ENCODE data around the gene SDCCAG8. TPM values are rescaled to one million over a fixed set of nuclear protein-coding genes. Genes with fewer than 3 reads are reported as not detected.
A peak's percentile ranks its signal among the peaks of the same experiment; 100 is the strongest.

The SDCCAG8 gene
- total RNA-seq, 4 donors from 2014 or later, result 30.3 to 131 (median 55.4) TPM

GRCh38 chr1:243249214-243249613 lies 6.6 kb upstream of the SDCCAG8 start:
- Histone ChIP-seq H3K27me3 (no peaks in the 10 kb centered on the region), H3K9me3 (no peaks in the 10 kb centered on the region)
- no peak for DNase-seq

GRCh38 chr1:243250102-243250501 lies 5.7 kb upstream of the SDCCAG8 start:
- Histone ChIP-seq H3K9me3 (no peaks in the 10 kb centered on the region), H3K36me3 (no peaks in the 10 kb centered on the region), H3K4me1 (peaks cover 0 to 14% (median 3%) of the 10 kb centered on the region in 4 donors), H3K27me3 (no peaks in the 10 kb centered on the region), H3K4me3 (no peak overlapping the region), H3K27ac (no peak overlapping the region)
- TF ChIP-seq POLR2A (IDR thresholded peaks at IDR 0.05) (no peak), CTCF (IDR thresholded peaks at IDR 0.05) (no peak)
- DNase-seq, result no peak

More at GRCh38 chr1:243249214-243249613, 6.6 kb upstream of the SDCCAG8 start:
- no peak overlapping the region for H3K4me3 ChIP-seq
- no peak for TF ChIP-seq CTCF (IDR thresholded peaks at IDR 0.05)
- no peak for TF ChIP-seq POLR2A (IDR thresholded peaks at IDR 0.05)
- no peak overlapping the region for H3K27ac ChIP-seq
- H3K4me1 ChIP-seq, result peaks cover 0 to 14% (median 3%) of the 10 kb centered on the region in 4 donors
- H3K36me3 ChIP-seq, result no peaks in the 10 kb centered on the region

GRCh38 chr1:243251539-243251938 lies 4.3 kb upstream of the SDCCAG8 start:
- Histone ChIP-seq H3K4me3 (no peak overlapping the region), H3K36me3 (no peaks in the 10 kb centered on the region), H3K27ac (no peak overlapping the region), H3K27me3 (no peaks in the 10 kb centered on the region), H3K4me1 (peaks cover 0 to 17% (median 5%) of the 10 kb centered on the region in 4 donors), H3K9me3 (no peaks in the 10 kb centered on the region)
- TF ChIP-seq CTCF (IDR thresholded peaks at IDR 0.05), result no peak
- TF ChIP-seq POLR2A (IDR thresholded peaks at IDR 0.05), result no peak
- DNase-seq, result no peak

GRCh38 chr1:243253211-243253925 lies 2.5 kb upstream of the SDCCAG8 start:
- H3K27me3 ChIP-seq, result no peaks in the 10 kb centered on the region
- H3K4me3 ChIP-seq, result peak overlapping the region; percentile 83 to 89 (median 86)
- H3K4me1 ChIP-seq, result peaks cover 0 to 23% (median 8%) of the 10 kb centered on the region in 4 donors
- no peak for DNase-seq
- H3K36me3 ChIP-seq, result no peaks in the 10 kb centered on the region
- H3K9me3 ChIP-seq, result no peaks in the 10 kb centered on the region
- TF ChIP-seq CTCF (IDR thresholded peaks at IDR 0.05) (no peak), POLR2A (IDR thresholded peaks at IDR 0.05) (no peak)
- H3K27ac ChIP-seq, result peak overlapping the region in 3 of 4 donors; percentile 93 to 97 (median 95)

- H3K27ac ChIP-seq, result peak overlapping the region; percentile 93 to 97 (median 95)
- H3K9me3 ChIP-seq, result no peaks in the 10 kb centered on the region
- TF ChIP-seq POLR2A (IDR thresholded peaks at IDR 0.05) (no peak), CTCF (IDR thresholded peaks at IDR 0.05) (no peak)
- H3K27me3 ChIP-seq, result no peaks in the 10 kb centered on the region
- DNase-seq, result no peak
- H3K4me3 ChIP-seq, result peak overlapping the region; percentile 83 to 89 (median 86)
- peaks cover 0 to 23% (median 8%) of the 10 kb centered on the region in 4 donors for H3K4me1 ChIP-seq
- H3K36me3 ChIP-seq, result no peaks in the 10 kb centered on the region
Measured at GRCh38 chr1:243253926-243254232, 2.0 kb upstream of the SDCCAG8 start.

Data from Peyer's patch (tissue), 4 donors.